H4 (cell line): Measurements from ENCODE around the gene SAFB2. TPM values are rescaled to one million over a fixed set of nuclear protein-coding genes. Genes with fewer than 3 reads are reported as not detected.
A peak's percentile ranks its signal among the peaks of the same experiment; 100 is the strongest.

Source experiments
- DNase-seq: peaks from one replicate; pipeline ENCODE4 v3.0.0-alpha.2; 2015; ENCODE audit warnings: low spot score
- total RNA-seq: library from RNA; depleted of rRNA; stranded (reverse); fragments of >200 nt; shearing (Covaris generic); gene quantifications from 2 replicates; pipeline ENCODE4 v1.2.3, GENCODE V29; 2014

SAFB2 gene
- total RNA-seq, 1 experiment from 2014 or later = 10.8 TPM

DNA sequence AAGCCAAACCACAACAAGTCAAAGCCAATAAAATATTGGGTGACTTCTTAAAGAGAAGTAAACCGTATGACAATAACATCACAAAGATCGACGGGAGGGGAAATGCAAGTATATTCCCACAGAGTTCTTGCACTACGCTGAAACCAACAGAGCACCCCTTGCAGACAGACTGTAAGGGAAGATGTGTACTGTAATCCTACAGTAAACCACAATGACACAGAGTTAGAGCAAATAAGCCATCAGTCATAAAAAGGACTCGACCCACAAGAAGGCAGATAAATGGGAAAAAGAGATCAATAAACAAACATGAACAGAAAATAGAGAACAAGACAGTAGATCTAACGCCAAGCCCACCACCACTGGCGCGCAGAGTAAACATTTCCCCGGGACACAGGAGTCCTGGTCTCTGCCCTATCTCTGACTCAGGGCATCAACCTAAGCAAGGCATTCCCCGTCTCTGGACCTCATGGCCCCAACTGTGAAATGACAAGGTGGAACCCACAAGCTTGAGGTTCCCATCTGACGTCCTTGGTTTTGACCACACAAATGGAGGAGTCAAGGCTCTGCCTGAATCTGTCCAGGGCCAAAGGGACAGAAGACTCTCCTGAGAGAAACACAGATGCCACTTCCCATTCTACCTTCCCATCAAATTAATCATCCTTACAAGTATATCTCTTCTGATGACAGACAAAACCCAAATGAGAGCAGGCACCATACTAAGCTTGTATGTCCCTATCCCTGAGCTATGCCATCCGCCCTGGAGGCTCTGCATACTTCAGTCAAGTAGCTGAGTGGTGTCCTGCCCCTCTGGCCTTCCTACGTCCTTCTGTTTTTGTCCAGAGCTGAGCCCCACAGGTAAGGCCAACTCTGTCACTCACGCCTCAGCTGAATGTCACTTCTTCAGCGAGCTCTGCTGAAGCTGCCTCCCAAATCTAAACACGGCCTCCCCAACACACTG, 15.0 kb downstream of the SAFB2 start:
- DNase-seq = no peak

DNA sequence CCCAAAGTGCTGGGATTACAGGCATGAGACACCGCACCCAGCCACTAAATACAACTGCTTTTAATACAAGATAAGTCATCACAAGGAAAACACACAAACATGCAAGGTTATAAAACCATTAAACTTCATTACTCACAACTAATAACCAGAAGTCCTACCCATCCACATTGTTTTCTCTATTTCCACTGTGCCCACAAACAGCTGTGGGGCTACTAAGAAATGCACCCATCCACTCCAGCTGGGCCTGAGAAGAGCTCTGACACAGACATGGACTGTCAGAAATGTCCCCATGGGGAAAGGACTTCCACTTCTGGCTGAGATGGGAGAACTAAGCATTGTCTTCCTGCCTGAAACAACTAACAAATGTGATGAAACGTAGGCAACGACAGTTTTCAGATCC, 17.2 kb downstream of the SAFB2 start:
- no peak for DNase-seq

DNA sequence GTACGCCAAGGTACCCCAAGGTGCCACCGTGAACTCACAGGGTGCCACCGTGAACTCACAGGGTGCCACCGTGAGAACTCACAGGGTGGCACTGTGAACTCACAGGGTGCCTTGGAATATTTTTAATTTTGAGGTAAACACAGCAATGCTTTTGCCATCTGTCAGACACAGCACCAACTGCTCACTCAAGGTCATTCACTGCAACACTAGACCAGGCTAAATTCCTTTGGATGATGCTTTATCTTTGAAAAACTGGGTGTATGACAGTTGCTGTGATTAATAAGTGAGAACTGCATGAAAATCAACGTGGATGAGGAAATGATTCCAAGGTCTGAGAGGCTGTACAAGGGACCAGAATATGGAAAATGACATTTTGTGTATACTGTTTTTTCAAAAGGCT, 18.9 kb downstream of the SAFB2 start:
- DNase-seq = no peak

DNA sequence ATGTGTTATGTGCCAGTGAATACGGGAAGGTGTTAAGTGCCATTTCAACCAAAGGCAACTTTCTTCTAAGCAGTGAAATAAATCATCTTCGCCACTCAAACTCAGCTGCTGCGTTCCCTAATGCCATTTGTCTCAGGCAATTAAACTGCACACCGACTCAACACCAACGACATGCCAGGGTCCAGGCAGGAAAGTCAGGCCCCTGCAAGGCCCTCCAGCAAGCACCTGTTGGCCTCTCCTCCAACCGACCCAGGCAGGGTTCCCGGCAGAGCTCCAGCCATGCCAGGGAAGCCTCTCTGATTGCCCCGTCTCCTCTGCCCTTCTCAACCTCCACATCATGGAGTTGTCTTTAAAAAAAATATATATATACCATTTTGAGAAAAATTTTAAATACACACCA, 21.8 kb downstream of the SAFB2 start:
- DNase-seq = no peak

DNA sequence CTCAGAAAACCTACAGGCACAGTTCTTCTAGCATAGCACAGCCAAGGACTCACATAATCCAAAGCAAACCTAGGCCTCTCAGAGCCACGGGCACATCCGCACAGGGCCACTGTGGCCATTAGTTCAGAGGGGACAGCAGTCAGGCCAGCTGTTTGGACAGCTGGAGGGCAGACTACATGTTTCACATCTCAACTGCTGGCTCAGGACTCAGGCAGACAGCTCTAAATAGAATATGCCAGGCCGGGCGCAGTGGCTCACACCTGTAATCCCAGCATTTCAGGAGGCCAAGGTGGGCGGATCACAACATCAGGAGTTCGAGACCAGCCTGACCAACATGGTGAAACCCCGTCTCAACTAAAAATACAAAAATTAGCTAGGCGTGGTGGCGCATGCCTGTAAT, 26.8 kb downstream of the SAFB2 start:
- DNase-seq = no peak

DNA sequence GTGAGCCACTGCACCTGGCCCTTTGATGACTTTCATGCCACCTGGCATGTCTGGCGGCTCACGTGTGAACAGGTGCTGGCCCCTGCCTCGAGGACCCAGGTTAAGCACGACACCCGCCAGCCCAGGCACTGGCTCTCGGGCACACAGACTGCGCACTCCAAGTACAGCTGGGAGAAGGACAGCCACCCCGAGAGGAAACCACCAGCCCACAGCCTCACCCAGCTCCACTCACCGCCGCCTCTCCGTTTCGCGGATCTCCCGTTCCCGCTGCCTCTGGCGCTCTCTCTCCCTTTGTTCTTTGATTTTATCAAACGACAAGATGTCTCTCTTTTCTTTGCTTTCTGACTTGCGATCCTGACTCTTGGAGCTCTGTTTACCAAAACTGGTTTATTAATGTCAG, 27.4 kb downstream of the SAFB2 start:
- no peak for DNase-seq

DNA sequence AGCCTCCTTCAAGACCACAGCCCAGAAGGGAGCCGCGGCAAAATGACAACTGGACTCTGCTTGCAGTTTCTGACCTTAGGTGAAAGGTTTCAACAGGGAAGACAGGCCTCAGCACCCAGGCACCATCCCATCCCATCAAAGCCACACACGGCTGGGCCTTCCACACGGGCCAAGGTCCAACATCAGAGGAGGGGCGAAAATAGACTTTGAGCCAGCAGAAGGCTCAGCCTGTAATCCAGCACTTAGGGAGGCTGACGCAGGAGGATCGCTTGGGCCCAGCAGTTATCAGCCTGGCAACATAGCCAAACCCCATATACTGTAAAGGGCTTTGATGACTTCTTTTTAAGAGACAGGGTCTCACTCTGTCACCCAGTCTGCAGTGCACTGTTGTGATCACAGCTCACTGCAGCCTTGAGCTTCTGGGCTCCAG, 28.0 kb downstream of the SAFB2 start:
- DNase-seq = no peak

DNA sequence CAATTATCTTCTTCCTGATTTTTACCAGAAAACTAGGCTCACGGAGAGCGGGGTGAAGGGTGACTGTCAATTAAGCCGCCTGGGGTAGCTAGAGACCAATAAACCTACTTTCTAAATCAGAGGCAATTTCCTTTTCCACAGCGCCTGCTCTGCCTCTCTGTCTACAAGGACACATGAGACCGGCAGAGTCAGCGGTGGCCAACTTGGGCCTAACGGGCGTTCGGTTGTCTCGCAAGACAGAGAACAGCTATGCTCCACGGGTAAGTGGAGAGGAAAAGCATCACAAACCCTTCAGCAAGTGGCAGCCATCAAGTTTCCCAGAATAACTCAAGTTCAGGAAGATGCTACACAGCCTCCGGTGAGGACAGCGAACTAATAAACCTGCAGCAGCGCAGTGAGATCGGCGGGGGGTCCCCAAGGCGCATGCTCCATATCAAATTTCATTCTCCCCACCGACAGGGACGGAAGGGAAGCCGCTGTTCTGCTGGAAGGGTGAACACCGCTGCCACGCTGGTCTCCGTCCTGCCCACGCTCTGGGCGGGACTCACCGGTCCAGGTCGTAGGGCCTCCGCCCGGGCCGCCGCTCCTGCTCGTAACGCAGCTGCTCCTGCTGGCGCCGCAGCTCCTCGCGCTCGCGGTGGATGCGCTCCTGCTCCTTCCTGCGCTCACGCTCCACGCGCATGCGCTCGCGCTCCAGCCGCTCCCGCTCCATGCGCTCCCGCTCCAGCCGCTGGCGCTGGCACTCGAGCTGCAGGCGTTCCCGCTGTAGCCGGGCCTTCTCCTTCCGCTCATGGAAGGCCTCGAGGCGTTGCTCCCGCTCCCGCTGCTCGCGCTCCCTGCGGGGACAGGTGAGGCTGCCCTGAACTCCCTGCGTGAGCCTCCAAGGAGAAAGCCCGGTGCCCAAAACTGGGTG, 29.0 kb downstream of the SAFB2 start:
- no peak for DNase-seq

DNA sequence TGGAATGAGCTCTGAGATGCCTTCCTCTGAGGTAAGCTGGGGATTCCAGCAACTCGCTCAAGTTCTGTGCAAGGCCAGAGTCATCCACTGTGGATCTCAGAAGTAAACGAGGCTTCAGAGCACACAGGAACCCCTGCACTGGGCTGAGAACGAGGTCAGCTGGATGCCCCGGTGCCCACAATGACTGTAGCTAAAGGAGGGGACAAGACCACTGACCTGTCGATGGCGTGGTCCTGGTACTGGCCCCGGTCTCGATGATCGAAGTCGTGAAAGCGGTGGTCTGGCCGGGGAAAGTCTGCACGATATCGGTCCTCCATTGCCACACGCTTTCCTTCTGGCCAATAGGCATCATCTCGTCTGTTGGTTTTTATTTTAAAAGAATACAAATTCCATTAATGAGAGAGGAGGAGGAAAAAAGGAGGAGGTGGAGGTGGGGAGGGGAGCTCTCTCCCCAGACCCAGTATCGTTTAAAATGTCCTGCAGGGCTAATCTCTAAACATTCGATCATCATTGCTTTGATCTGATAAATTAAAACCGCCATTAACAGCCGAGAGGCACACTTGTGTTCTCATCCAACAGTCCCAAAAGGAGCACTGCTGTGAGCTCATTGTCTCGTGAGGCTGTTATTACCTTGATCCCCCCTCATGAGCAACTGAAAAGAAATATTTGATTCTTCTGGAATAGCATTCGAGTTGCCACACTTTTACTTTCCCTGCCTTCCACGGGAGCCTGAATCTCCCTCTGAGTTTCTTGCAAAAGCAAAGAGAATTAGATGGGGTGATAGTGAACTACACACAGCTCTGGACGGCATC, 29.8 kb downstream of the SAFB2 start:
- no peak for DNase-seq

DNA sequence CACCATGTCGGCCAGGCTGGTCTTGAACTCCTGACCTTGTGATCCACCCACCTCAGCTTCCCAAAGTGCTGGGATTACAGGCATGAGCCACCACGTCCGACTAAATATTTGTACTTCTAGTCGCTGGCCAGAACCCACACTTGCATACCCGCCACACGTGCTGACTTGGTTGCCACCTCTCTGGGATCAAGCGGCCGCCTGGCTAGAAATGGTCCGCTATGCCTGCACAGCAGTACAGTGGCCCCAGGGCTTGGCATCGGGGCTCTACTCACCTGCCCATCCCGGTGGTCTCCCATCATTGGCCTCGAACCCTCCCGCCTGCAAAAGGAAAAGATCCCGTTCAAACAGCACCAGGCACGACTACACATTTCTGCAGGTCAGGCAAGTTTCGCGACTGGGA, 31.1 kb downstream of the SAFB2 start:
- no peak for DNase-seq

DNA sequence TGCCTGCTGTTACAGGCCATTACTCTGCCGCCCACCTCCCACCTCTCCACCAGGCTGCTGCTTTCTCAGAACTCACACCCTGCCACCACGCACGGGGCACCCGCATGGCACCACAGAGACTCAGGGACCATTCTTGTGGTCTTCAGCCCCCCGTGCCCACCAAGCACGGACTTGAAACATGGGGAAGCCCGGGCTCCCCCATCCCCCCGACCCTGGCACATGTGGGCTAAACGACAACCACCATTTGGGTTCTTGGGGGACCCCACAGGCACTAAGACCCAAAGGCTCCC, 31.8 kb downstream of the SAFB2 start:
- no peak for DNase-seq

DNA sequence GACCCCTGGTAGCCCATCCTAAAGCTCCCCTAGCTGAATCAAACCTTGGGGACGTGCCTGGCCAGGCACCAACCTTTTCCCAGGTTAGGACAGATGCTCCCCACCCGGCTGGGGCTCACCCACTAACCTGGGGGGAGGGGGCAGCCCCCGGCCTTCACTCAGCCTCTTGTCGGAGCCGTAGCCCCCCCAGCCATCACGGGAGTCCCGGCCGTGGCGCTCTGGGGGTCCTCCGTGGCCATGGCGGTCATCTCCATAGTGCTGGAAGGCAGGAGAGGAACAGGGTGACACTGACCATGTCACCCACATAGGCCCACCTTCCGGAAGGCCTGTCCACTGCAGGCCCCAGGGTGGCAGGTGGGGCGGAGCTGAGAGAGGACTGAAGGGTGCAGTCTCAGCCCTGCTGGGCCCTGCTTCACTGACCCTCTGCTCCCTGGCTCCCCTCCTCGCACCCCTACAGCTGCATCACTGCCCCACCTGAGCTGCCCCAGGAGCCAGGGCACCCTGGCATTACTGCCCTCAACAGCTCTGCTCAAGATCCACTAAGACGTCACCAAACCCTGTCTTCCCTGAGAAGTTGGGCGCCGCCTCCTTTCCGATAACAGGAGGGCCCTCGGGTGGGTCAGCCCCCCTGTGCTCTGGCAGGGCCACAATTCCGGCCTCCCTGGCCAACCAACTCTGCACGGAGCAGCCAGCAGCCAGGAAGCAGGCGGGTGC, 32.3 kb downstream of the SAFB2 start:
- DNase-seq = no peak

DNA sequence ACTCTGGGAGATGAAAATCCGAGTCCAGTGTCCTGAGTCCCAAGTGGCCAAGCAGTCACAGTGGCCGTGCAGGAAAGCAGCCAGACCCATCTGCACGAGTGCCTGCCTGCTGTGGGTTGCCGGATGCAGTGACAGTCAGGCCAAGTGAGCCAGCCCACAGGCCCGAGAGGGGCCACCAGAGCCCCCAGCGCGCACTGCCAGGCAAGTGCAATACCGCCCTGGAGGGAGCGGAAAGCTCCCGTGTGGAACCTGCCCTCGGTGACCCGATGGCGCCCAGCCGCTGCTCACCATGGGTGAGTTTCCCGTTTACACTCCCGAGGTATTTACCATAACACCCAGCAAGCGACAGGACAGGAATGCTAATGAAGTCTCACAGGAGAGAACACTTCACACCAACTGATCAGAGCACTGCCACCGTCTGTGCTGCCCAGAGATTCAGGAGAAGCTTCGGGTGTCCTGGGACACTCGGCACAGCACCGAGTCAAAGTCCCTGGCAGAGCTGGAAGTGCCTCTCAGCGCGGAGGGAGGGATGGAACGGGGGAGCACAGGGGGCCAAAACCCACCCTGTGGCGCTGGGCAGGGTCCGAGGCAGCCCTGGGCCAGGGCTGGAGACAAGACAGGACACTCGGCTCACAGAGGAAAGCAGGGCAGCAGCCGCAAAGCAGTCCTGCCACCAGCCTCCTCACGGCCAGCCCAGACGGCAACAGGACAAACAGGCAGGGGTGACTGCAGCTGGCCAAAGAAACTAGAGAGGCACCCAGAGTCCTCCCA, 33.5 kb downstream of the SAFB2 start:
- no peak for DNase-seq

DNA sequence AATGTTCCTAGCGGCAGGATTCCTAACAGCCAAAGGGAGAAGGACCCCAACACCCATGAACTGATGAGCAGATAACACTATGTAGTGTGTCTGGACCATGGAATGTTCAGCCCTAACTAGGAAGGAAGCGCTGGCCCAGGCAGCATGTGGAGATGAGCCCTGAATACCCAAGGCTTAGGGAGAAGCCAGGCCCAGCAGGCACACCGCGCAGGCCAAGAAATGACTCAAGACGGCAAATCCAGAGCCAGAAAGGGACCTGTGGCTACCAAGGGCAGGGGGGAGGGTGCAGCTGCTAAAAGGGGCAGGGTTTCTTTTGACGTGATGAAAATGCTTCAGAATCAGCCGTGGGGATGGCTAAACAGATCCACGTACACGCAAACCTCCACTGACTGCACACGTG, 34.1 kb downstream of the SAFB2 start:
- no peak for DNase-seq

DNA sequence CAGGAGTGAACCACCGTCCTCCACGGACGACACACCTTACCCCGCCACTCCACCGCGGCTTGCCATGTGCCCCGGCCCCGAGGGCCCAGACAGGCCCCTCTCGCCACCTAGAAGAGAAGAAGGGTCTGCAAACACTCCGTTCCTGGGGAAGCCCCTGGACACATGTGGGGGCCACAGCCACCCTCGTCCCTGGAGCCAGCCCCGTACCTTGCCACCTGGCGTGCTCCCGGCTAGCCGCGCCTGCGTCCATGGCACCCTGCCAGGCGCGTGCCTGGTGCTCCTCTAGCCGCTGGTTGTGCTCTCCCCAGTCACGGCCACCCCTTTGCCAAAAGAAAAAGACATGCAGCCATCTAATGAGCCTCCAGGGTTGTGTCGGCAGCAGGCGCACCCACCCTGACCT, 34.9 kb downstream of the SAFB2 start:
- no peak for DNase-seq

DNA sequence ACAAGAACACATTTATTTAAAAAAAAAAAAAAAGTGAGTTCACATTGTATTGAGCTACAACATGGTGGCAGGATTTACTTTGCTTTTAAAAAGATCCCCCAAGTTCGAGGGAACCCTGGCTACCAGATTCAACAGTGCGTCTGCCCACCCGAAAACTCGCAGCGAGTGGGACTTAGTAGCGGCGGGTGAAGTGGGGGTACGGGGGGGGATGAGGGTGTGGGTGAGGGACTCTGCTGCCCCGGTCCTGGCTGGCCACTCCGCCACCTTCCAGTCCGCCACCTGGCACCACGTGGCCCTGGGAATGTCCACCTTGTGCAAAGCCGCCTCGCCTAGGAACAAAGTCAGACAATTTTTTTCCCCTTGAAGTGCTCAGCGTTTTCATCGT, 35.5 kb downstream of the SAFB2 start:
- no peak for DNase-seq

DNA sequence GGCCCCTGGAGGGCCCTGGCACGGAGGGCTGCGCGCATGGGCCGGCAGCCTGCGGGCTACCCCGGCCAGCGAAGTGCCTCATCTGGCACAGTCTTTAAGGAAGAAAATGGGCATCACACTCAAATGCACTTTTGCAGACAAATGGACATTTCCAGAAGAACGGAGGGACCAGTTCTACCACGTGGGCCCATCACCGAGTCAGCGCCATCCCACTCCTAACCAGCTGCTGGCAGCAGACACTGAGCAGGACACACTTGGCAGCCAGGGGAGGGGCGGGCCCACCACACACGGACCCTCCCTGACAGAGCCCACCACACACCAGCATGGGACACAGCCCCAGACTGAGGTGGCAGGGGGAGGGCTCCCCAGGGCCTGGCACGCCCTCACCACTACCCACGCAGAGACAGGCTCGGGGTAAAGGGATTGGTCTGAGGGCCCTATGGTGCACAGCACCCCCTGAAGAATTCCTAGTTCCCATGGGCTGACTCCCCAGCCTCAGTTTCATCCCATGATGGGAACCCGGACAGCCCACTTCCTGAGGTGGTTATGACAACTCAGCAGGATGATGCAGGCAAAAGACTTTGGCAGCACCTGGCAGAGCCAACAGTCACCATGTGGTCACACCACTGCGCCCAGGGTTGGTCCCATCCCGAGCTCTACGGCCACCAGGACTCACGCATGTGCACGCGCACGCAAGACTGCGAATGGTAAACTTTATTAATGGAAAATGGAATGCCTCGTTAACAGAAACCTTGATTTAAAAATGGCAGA, 36.1 kb downstream of the SAFB2 start:
- no peak for DNase-seq

DNA sequence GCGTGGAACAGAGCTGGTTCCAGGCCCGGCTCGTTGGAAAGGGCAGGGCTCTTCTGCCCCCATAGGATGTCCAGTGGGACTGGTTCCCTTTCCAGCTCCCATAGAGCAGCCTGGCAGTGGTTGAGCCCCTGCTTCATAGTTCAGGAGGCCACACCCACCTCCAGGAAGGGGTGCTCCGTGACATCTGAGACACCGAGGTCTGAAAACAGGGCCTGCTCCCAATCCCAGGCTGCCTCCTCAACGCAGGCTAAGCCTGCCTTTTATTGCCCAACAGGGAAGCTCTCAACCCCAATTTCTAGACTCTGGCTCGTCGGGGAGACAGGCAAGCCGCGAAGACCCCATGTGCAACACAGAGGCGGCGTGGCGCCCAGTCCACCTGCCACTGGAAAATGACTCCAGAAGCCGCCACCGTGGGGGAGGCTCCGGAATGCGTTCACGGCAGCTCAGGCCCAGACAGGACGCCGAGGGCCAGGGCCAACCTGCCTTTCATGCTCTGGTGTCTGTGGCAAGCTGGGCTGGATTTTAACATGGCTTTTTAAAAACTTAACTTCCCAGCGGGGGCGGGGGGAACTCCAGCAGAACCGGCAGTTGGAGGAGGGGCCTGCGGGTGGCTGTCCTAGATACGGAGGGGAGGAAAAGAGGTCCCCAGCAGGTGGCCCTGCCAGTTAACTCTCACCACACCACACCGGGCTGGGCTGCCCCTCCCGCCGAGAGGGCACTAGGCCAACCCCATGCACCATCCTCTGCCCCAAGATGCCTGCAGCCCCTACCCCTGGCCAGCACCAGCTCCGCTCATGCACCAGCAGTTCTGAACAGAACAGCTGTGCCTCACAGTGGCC, 36.9 kb downstream of the SAFB2 start:
- no peak for DNase-seq

DNA sequence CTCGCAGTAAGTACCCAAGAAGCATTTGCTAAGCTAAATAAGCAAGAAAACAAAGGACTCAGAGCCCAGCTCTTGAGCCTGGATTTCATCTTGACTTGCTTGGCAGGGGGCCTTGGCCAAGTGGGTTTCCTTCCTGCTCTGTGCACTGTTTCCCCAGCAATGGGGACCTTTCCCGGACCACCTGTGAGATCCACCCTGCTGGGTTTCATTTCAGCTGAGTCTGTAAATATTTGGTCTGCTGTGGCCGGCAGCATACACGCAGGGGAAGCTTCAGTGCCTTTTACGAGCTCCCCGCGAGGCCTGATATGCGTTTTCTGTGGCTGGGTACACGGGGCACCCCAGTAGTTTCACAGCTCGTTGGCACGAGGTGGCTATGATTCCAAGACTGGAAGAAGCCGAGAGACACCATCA, 42.4 kb downstream of the SAFB2 start:
- peak; percentile 48 for DNase-seq
